ENCODE results near the gene SNTG2. TPM values are rescaled to one million over a fixed set of nuclear protein-coding genes. Genes with fewer than 3 reads are reported as not detected.
A peak's percentile ranks its signal among the peaks of the same experiment; 100 is the strongest.

Gene SNTG2
- total and polyA plus RNA-seq, 7 experiments from 2014 or later, result 0.26 to 4.9 (median 3.1) TPM; not detected in 2

DNA sequence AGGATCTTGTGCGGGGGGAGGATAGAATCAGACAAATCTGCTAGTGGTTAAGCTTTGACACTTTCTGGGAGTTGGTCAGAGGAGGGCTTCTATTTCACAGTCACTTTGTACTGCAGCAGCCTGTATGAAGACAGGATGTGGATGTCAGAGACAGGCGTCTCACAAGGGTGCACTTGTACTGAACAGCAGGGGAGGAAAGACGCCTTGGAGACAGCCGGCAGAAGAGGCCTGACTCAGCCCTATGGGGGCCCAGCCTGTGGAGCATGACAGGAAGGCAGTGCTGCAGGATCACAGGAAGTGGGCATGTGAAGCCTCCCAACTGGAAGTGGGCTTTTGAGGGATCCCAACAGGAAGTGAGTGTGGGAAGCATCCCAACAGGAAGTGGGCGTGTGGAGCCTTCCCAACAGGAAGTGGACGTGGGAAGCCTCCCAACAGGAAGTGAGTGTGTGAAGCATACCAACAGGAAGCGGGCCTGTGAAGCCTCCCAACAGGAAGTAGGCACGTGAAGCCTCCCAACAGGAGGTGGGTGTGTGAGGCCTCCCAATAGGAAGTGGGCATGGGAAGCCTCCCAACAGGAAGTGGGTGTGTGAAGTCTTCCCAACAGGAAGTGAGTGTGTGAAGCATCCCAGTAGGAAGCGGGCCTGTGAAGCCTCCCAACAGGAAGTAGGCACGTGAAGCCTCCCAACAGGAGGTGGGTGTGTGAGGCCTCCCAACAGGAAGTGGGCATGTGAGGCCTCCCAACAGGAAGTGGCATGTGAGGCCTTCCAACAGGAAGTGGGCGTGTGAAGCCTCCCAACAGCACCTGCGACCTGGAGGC is 212.3 kb downstream of the SNTG2 start:
- H3K27me3 Mint-ChIP-seq, result no peaks in the 10 kb centered on the region
- H3K36me3 ChIP-seq (ENCODE audit: control insufficient read depth in 2 of 3, insufficient read depth in 3 of 3, low read length in 3 of 3), result no peaks in the 10 kb centered on the region
- peaks cover 0 to 23% of the 10 kb centered on the region in 2 donors for H3K4me1 ChIP-seq (ENCODE audit: control insufficient read depth in 2 of 2, insufficient read depth in 2 of 2, low read length in 2 of 2)
- H3K36me3 Mint-ChIP-seq, result peaks cover 0 to 20% (median 4%) of the 10 kb centered on the region in 5 donors
- peaks cover 0 to 30% (median 4%) of the 10 kb centered on the region in 11 donors for H3K9me3 Mint-ChIP-seq
- H3K9me3 ChIP-seq (ENCODE audit: control insufficient read depth in 2 of 3, low read length in 3 of 3), result peaks cover 0 to 6% (median 0%) of the 10 kb centered on the region in 3 experiments
- H3K27ac ChIP-seq (ENCODE audit: low read depth, low read length), result peak overlapping the region; percentile 67
- no peaks in the 10 kb centered on the region for H3K27me3 ChIP-seq (ENCODE audit: control insufficient read depth in 2 of 2, insufficient read depth in 2 of 2, low read length in 2 of 2)
- POLR2A ChIA-PET, result interaction anchor here (0.8 kb wide), 1 partner anchor 72 kb away, joined by 3 read pairs; no protein-coding TSS in a partner anchor
- DNase-seq, result peak in 7 of 9 donors; percentile 47 to 74 (median 58)
- peak overlapping the region; percentile 91 to 100 (median 96) for H3K27ac Mint-ChIP-seq
- intact Hi-C loops (cut with micrococcal nuclease), result loop anchor here in 1 of 2 donors (10.0 kb wide), 1 partner anchor 352 kb away; no protein-coding TSS in a partner anchor
- CTCF ChIA-PET, result interaction anchor here (0.6 kb wide), 1 partner anchor 240 kb away, joined by 3 read pairs; no protein-coding TSS in a partner anchor
- H3K4me3 ChIP-seq (ENCODE audit: low read length), result no peak overlapping the region
- peaks cover 20 to 66% (median 52%) of the 10 kb centered on the region in 7 donors for H3K4me1 Mint-ChIP-seq
- peak overlapping the region; percentile 56 to 89 (median 82) for H3K4me3 Mint-ChIP-seq
- ATAC-seq, result peak; percentile 87

- Histone ChIP-seq H3K27ac (ENCODE audit: low read depth, low read length) (no peak overlapping the region), H3K27me3 (ENCODE audit: control insufficient read depth in 2 of 2, insufficient read depth in 2 of 2, low read length in 2 of 2) (no peaks in the 10 kb centered on the region), H3K9me3 (ENCODE audit: control insufficient read depth in 2 of 3, low read length in 3 of 3) (peaks cover 0 to 6% (median 0%) of the 10 kb centered on the region in 3 experiments), H3K4me1 (ENCODE audit: control insufficient read depth in 2 of 2, insufficient read depth in 2 of 2, low read length in 2 of 2) (peaks cover 0 to 34% of the 10 kb centered on the region in 2 donors), H3K36me3 (ENCODE audit: control insufficient read depth in 2 of 3, insufficient read depth in 3 of 3, low read length in 3 of 3) (no peaks in the 10 kb centered on the region), H3K4me3 (ENCODE audit: low read length) (no peak overlapping the region)
- H3K4me1 Mint-ChIP-seq, result peaks cover 20 to 67% (median 58%) of the 10 kb centered on the region in 7 donors
- ChIA-PET POLR2A (no interaction called here), CTCF (no interaction called here)
- peaks cover 0 to 22% (median 4%) of the 10 kb centered on the region in 5 donors for H3K36me3 Mint-ChIP-seq
- H3K27ac Mint-ChIP-seq, result peak overlapping the region in 6 of 9 donors; percentile 51 to 100 (median 73)
- DNase-seq, result no peak
- H3K9me3 Mint-ChIP-seq, result peaks cover 0 to 37% (median 4%) of the 10 kb centered on the region in 11 donors
- ATAC-seq, result no peak
- peaks cover 0 to 6% (median 0%) of the 10 kb centered on the region in 5 donors for H3K27me3 Mint-ChIP-seq
- intact Hi-C loops (cut with micrococcal nuclease), result loop anchor here in 1 of 2 donors (5.0 to 10.0 kb wide), 2 partner anchors 348 to 385 kb away; no protein-coding TSS in a partner anchor
- H3K4me3 Mint-ChIP-seq, result no peak overlapping the region
These were observed 216.3 kb downstream of the SNTG2 start for GRCh38 chr2:1166976-1167375.

DNA sequence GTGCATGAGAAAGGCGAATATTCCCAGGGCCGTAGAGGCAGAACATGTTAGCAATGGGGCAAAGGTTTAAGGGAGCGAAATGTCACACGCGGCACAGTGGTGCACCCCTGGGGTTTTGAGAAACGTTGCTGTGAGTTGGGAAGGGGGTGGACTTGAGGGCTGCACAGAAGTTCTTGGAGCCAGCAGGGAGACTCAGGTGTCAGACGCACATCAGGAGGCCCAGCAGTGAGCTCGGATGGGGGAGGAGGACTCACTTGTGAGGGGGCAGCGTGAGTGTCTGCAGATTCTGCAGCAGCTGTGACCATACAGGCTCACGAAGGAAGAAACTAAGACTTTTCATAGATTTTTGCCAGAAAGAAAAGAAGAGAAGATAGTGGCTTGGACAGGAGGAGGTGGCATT is 218.2 kb downstream of the SNTG2 start:
- H3K27me3 Mint-ChIP-seq, result peaks cover 0 to 6% (median 0%) of the 10 kb centered on the region in 5 donors
- peaks cover 0 to 10% (median 0%) of the 10 kb centered on the region in 5 donors for H3K36me3 Mint-ChIP-seq
- Histone ChIP-seq H3K4me3 (ENCODE audit: low read length) (no peak overlapping the region), H3K9me3 (ENCODE audit: control insufficient read depth in 2 of 3, low read length in 3 of 3) (no peaks in the 10 kb centered on the region), H3K36me3 (ENCODE audit: control insufficient read depth in 2 of 3, insufficient read depth in 3 of 3, low read length in 3 of 3) (no peaks in the 10 kb centered on the region), H3K27ac (ENCODE audit: low read depth, low read length) (no peak overlapping the region), H3K27me3 (ENCODE audit: control insufficient read depth in 2 of 2, insufficient read depth in 2 of 2, low read length in 2 of 2) (no peaks in the 10 kb centered on the region), H3K4me1 (ENCODE audit: control insufficient read depth in 2 of 2, insufficient read depth in 2 of 2, low read length in 2 of 2) (peaks cover 0 to 15% of the 10 kb centered on the region in 2 donors)
- H3K4me1 Mint-ChIP-seq, result peaks cover 5 to 48% (median 39%) of the 10 kb centered on the region in 7 donors
- peak overlapping the region in 8 of 9 donors; percentile 40 to 85 (median 71) for H3K27ac Mint-ChIP-seq
- CTCF ChIA-PET, result no interaction called here
- H3K4me3 Mint-ChIP-seq, result peak overlapping the region in 4 of 10 donors; percentile 5 to 47 (median 30)
- peaks cover 0 to 24% (median 0%) of the 10 kb centered on the region in 11 donors for H3K9me3 Mint-ChIP-seq
- intact Hi-C loops (cut with micrococcal nuclease), result loop anchor here in 1 of 2 donors (5.0 to 10.0 kb wide), 2 partner anchors 346 to 383 kb away; no protein-coding TSS in a partner anchor
- POLR2A ChIA-PET, result no interaction called here
- ATAC-seq (no peak), DNase-seq (no peak)

- peaks cover 0 to 12% of the 10 kb centered on the region in 2 donors for H3K4me1 ChIP-seq (ENCODE audit: control insufficient read depth in 2 of 2, insufficient read depth in 2 of 2, low read length in 2 of 2)
- H3K9me3 Mint-ChIP-seq, result peaks cover 0 to 19% (median 1%) of the 10 kb centered on the region in 11 donors
- H3K27ac ChIP-seq (ENCODE audit: low read depth, low read length), result no peak overlapping the region
- no peaks in the 10 kb centered on the region for H3K27me3 ChIP-seq (ENCODE audit: control insufficient read depth in 2 of 2, insufficient read depth in 2 of 2, low read length in 2 of 2)
- ChIA-PET CTCF (interaction anchor here (0.5 kb wide), 1 partner anchor 349 kb away, joined by 3 read pairs; no protein-coding TSS in a partner anchor), POLR2A (no interaction called here)
- peaks cover 0 to 7% (median 0%) of the 10 kb centered on the region in 5 donors for H3K36me3 Mint-ChIP-seq
- H3K27ac Mint-ChIP-seq, result peak overlapping the region in 7 of 9 donors; percentile 40 to 85 (median 71)
- ATAC-seq (no peak), DNase-seq (peak in 4 of 9 donors; percentile 22 to 42 (median 24))
- intact Hi-C loops (cut with micrococcal nuclease), result loop anchor here in 1 of 2 donors (5.0 to 10.0 kb wide), 2 partner anchors 345 to 383 kb away; no protein-coding TSS in a partner anchor
- H3K27me3 Mint-ChIP-seq, result peaks cover 0 to 6% (median 0%) of the 10 kb centered on the region in 5 donors
- H3K9me3 ChIP-seq (ENCODE audit: control insufficient read depth in 2 of 3, low read length in 3 of 3), result no peaks in the 10 kb centered on the region
- H3K4me3 Mint-ChIP-seq, result peak overlapping the region in 3 of 10 donors; percentile 5 to 47 (median 22)
- H3K36me3 ChIP-seq (ENCODE audit: control insufficient read depth in 2 of 3, insufficient read depth in 3 of 3, low read length in 3 of 3), result no peaks in the 10 kb centered on the region
- H3K4me3 ChIP-seq (ENCODE audit: low read length), result no peak overlapping the region
- peaks cover 3 to 47% (median 36%) of the 10 kb centered on the region in 7 donors for H3K4me1 Mint-ChIP-seq
These were observed 218.8 kb downstream of the SNTG2 start for GRCh38 chr2:1169291-1169949.

DNA sequence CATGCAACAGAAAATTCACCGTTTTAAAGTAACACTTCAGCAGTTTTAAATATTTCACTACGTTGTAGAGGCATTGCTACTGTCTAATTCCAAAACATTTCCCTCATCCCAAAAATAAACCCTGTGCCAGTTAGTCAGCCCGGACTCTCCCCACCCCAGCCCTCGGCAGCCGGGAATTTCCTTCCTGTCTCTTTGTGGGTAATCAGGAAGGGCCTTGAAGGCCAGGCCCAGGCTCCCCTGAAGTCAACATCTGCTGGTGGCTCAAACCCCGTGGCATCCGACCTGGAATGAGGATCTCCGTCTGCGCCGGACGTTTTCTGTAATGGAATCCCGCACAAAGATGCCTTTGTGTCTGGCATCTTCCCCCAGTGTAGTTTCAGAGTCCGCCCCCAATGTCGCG is 219.6 kb downstream of the SNTG2 start:
- Histone ChIP-seq H3K27me3 (ENCODE audit: control insufficient read depth in 2 of 2, insufficient read depth in 2 of 2, low read length in 2 of 2) (no peaks in the 10 kb centered on the region), H3K36me3 (ENCODE audit: control insufficient read depth in 2 of 3, insufficient read depth in 3 of 3, low read length in 3 of 3) (no peaks in the 10 kb centered on the region), H3K4me3 (ENCODE audit: low read length) (no peak overlapping the region), H3K27ac (ENCODE audit: low read depth, low read length) (no peak overlapping the region), H3K4me1 (ENCODE audit: control insufficient read depth in 2 of 2, insufficient read depth in 2 of 2, low read length in 2 of 2) (peaks cover 0 to 20% of the 10 kb centered on the region in 2 donors), H3K9me3 (ENCODE audit: control insufficient read depth in 2 of 3, low read length in 3 of 3) (no peaks in the 10 kb centered on the region)
- peaks cover 0 to 15% (median 1%) of the 10 kb centered on the region in 11 donors for H3K9me3 Mint-ChIP-seq
- peak overlapping the region in 1 of 9 donors; percentile 76 for H3K27ac Mint-ChIP-seq
- H3K4me3 Mint-ChIP-seq, result peak overlapping the region in 1 of 10 donors; percentile 45
- DNase-seq, result no peak
- peaks cover 0 to 6% (median 0%) of the 10 kb centered on the region in 5 donors for H3K27me3 Mint-ChIP-seq
- ChIA-PET POLR2A (no interaction called here), CTCF (no interaction called here)
- peaks cover 0 to 4% (median 0%) of the 10 kb centered on the region in 5 donors for H3K36me3 Mint-ChIP-seq
- intact Hi-C loops (cut with micrococcal nuclease), result no loop called here
- ATAC-seq, result no peak
- peaks cover 0 to 47% (median 36%) of the 10 kb centered on the region in 7 donors for H3K4me1 Mint-ChIP-seq

GRCh38 chr2:1170711-1171110 is 220.1 kb downstream of the SNTG2 start:
- intact Hi-C loops (cut with micrococcal nuclease), result no loop called here
- DNase-seq (no peak), ATAC-seq (no peak)
- peaks cover 0 to 6% (median 0%) of the 10 kb centered on the region in 5 donors for H3K27me3 Mint-ChIP-seq
- peaks cover 0 to 47% (median 36%) of the 10 kb centered on the region in 7 donors for H3K4me1 Mint-ChIP-seq
- H3K27ac Mint-ChIP-seq, result no peak overlapping the region
- ChIA-PET POLR2A (interaction anchor here (0.6 kb wide), 1 partner anchor 587 kb away, joined by 4 read pairs; no protein-coding TSS in a partner anchor), CTCF (no interaction called here)
- Histone ChIP-seq H3K4me3 (ENCODE audit: low read length) (no peak overlapping the region), H3K4me1 (ENCODE audit: control insufficient read depth in 2 of 2, insufficient read depth in 2 of 2, low read length in 2 of 2) (peaks cover 0 to 22% of the 10 kb centered on the region in 2 donors), H3K36me3 (ENCODE audit: control insufficient read depth in 2 of 3, insufficient read depth in 3 of 3, low read length in 3 of 3) (no peaks in the 10 kb centered on the region), H3K9me3 (ENCODE audit: control insufficient read depth in 2 of 3, low read length in 3 of 3) (no peaks in the 10 kb centered on the region), H3K27ac (ENCODE audit: low read depth, low read length) (no peak overlapping the region), H3K27me3 (ENCODE audit: control insufficient read depth in 2 of 2, insufficient read depth in 2 of 2, low read length in 2 of 2) (no peaks in the 10 kb centered on the region)
- peaks cover 0 to 12% (median 1%) of the 10 kb centered on the region in 11 donors for H3K9me3 Mint-ChIP-seq
- peaks cover 0 to 4% (median 0%) of the 10 kb centered on the region in 5 donors for H3K36me3 Mint-ChIP-seq
- H3K4me3 Mint-ChIP-seq, result peak overlapping the region in 1 of 10 donors; percentile 45

Data from naive thymus-derived CD4-positive, alpha-beta T cell (primary cell).